ENCODE results near the gene ATP6AP1.

Gene ATP6AP1

DNA sequence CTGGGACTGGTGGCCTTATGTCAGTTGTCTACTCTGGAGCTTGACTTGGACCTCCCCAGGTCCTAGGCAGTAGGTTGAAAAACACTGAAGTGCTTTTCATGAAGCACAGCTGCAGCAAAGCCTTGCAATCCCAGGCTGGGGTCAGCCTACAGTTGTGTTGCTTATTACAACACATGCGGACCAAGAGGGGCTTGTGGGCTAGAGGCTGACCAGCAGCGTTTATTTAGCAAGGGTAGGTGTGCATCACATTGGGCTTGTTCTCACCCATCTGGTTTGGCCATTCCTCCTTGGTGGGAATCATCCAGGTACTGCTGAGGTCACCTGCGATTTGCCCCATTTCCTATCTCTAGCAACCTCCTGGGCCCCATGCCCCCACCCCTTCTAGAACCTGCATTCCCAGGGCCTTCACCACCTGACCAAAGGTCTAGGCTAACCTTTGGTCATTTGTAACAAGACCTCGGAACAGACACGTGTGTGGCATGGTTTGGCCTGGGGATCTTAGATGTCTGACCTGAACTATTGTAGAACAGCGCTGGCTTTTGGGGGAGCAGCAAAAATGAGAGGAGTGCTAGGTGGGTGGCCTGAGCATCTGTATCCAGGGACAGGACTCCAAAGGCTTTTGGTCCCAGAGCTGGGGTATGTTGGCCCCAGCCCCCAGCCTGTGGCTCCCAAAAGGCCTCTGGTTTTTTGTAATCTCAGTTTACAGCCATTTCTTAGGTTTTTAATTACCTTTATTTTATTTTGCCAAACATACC, 27.3 kb upstream of the ATP6AP1 start:
- Mint-ChIP-seq H3K36me3 (ENCODE audit: low read depth) (peaks cover 33% of the 10 kb centered on the region), H3K9me3 (peaks cover 17% of the 10 kb centered on the region), H3K27ac (peak overlapping the region in 2 of 3 experiments; percentile 48 to 55), H3K27me3 (ENCODE audit: low read depth) (peaks cover 5% of the 10 kb centered on the region), H3K4me1 (peaks cover 11% of the 10 kb centered on the region), H3K4me3 (peak overlapping the region; percentile 66 to 74 (median 72))
- TF ChIP-seq, protein P1, sequence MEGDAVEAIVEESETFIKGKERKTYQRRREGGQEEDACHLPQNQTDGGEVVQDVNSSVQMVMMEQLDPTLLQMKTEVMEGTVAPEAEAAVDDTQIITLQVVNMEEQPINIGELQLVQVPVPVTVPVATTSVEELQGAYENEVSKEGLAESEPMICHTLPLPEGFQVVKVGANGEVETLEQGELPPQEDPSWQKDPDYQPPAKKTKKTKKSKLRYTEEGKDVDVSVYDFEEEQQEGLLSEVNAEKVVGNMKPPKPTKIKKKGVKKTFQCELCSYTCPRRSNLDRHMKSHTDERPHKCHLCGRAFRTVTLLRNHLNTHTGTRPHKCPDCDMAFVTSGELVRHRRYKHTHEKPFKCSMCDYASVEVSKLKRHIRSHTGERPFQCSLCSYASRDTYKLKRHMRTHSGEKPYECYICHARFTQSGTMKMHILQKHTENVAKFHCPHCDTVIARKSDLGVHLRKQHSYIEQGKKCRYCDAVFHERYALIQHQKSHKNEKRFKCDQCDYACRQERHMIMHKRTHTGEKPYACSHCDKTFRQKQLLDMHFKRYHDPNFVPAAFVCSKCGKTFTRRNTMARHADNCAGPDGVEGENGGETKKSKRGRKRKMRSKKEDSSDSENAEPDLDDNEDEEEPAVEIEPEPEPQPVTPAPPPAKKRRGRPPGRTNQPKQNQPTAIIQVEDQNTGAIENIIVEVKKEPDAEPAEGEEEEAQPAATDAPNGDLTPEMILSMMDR (IDR thresholded peaks at IDR 0.05; ENCODE audit: unreplicated experiment in 3 of 3): no peak

DNA sequence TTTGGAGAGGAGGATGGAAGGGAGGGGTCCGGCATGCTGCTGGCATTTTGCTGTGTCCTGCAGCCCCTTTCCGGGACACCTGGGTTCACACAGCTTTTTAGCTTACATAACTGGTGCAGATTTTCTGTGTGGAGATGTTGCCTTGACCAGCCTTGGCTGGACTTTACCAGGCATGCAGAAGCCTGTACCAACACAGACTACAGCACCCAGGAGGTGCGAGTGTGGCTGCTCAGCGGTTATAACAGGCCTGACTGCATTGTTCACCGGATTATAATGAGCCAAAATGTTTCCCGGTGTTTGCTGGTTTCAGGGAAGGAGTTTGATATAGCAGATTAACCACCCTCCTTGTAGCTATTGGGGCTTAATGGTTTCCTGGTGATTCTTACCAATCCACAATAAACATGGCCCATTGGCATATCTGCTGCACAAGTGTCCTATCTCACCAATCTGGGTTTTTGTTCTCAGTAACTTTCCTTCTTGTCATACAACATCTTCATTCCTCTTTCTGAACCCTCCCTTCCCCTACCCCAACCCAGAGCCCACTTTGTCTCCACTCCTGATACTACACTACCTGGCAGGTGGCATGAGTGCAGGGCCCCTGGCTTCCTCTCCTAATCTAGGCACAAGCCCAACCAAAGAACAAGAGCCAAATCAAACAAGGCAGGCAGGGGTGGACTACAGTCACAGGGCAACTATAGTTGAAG, 26.4 kb upstream of the ATP6AP1 start:
- TF ChIP-seq, protein P1 (IDR thresholded peaks at IDR 0.05; ENCODE audit: unreplicated experiment in 3 of 3): no peak
- H3K27ac Mint-ChIP-seq: peak overlapping the region in 1 of 3 experiments; percentile 77
- peaks cover 11% of the 10 kb centered on the region for H3K4me1 Mint-ChIP-seq
- H3K27me3 Mint-ChIP-seq (ENCODE audit: low read depth): peaks cover 5% of the 10 kb centered on the region
- H3K4me3 Mint-ChIP-seq: peak overlapping the region in 2 of 3 experiments; percentile 30 to 44
- H3K36me3 Mint-ChIP-seq (ENCODE audit: low read depth): peaks cover 33% of the 10 kb centered on the region
- peaks cover 19% of the 10 kb centered on the region for H3K9me3 Mint-ChIP-seq

DNA sequence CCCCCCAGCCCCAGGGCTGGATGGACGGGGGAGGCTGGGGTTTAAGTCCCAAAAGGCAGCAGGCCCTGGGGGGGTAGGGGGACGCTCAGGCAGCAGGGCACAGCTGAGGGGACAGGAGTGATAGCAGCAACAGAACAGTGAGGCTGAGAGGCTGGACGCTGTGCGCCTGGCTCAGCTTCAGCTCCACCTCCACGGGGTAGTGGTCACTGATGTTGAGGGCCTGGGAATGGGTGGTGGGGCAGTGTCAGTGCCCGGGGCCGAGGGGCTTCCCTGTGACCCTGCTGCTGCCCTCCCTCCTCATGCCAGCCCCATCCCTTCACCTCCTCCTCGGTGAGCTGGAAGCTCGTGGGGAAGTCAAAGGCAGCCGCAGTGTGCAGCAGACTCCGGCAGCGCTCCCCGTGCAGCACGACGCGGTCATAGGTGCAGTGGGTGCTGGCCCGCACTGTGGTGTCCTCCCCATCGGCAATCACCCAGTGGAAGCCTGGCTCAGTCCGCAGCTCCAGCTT, 25.8 kb upstream of the ATP6AP1 start:
- peaks cover 19% of the 10 kb centered on the region for H3K9me3 Mint-ChIP-seq
- H3K27me3 Mint-ChIP-seq (ENCODE audit: low read depth): peaks cover 5% of the 10 kb centered on the region
- peaks cover 11% of the 10 kb centered on the region for H3K4me1 Mint-ChIP-seq
- TF ChIP-seq, protein P1 (IDR thresholded peaks at IDR 0.05; ENCODE audit: unreplicated experiment in 3 of 3): no peak
- peak overlapping the region in 1 of 3 experiments; percentile 77 for H3K27ac Mint-ChIP-seq
- peaks cover 33% of the 10 kb centered on the region for H3K36me3 Mint-ChIP-seq (ENCODE audit: low read depth)
- no peak overlapping the region for H3K4me3 Mint-ChIP-seq

DNA sequence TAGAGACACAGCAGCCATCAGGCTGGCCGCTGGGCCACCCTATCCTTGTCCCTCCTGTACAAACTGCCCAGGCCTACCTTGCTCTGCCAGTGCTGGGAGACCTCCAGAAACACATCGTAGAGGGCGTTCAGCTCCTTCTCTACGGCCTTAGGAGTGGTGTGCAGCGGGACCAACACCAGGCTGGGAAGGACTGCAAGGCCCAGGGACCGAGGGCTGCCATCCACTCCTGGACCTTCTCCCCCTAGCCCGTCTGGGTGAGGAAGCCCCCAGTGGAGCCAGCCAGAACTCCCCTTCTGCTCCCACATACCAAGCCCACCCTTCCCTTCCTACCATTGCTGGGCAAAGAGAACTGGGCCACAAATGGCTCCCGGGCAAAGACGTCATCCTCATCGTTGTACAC, 25.3 kb upstream of the ATP6AP1 start:
- TF ChIP-seq, protein P1 (IDR thresholded peaks at IDR 0.05; ENCODE audit: unreplicated experiment in 3 of 3): no peak
- H3K36me3 Mint-ChIP-seq (ENCODE audit: low read depth): peaks cover 30% of the 10 kb centered on the region
- H3K9me3 Mint-ChIP-seq: peaks cover 20% of the 10 kb centered on the region
- peaks cover 2% of the 10 kb centered on the region for H3K27me3 Mint-ChIP-seq (ENCODE audit: low read depth)
- H3K4me3 Mint-ChIP-seq: no peak overlapping the region
- no peak overlapping the region for H3K27ac Mint-ChIP-seq
- peaks cover 11% of the 10 kb centered on the region for H3K4me1 Mint-ChIP-seq

DNA sequence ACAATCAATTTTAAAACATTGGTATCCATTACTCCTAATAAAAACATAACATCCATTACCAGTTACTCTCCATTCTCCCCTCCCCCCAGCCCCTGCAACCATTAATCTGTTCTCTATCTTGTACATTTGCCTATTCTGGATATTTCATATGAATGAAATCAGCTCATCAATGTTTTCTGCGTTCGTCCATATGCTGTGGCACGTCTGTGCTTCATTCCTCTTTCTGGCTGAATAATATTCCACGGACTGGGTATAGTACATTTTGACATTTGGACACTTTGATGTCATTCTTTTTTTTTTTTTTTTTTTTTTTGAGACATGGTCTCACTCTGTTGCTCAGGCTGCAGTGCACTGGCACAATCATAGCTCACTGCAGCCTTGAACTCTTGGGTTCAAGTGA, 24.6 kb upstream of the ATP6AP1 start:
- Mint-ChIP-seq H3K27me3 (ENCODE audit: low read depth) (no peaks in the 10 kb centered on the region), H3K36me3 (ENCODE audit: low read depth) (peaks cover 26% of the 10 kb centered on the region), H3K4me1 (peaks cover 13% of the 10 kb centered on the region), H3K27ac (no peak overlapping the region), H3K4me3 (no peak overlapping the region), H3K9me3 (peaks cover 25% of the 10 kb centered on the region)
- TF ChIP-seq, protein P1 (IDR thresholded peaks at IDR 0.05; ENCODE audit: unreplicated experiment in 3 of 3): no peak
